Suprapubic skin (tissue), 4 donors: Measurements from ENCODE around the gene SLC9A7.
"Not testable (repeated sequence)": the region's sequence is repeated elsewhere in the genome, so short reads cannot be mapped to it uniquely, and the experiment has no call there.

Source experiments
- CTCF ChIP-seq, 2 donors: fragments of 200-600 bp in 1 of 2; fragments of 450-650 bp in 1 of 2; sonication (generic) in 1 of 2; IDR thresholded peaks; one replicate each; pipeline ENCODE4 v1.5.1; 2016 to 2019; ENCODE audit warnings: antibody characterized with exemption in 2 of 2, mild to moderate bottlenecking in 1 of 2, moderate library complexity in 1 of 2
- EP300 ChIP-seq: sonication (generic); formaldehyde crosslinking; IDR thresholded peaks from one replicate; pipeline ENCODE4 v1.6.1; 2017; ENCODE audit warnings: antibody characterized with exemption
- POLR2A ChIP-seq, 2 donors: fragments of 450-650 bp; IDR thresholded peaks; one replicate each; pipeline ENCODE4 v1.6.1; 2017; ENCODE audit warnings: antibody characterized with exemption in 2 of 2, mild to moderate bottlenecking in 2 of 2, moderate library complexity in 2 of 2
- POLR2AphosphoS5 ChIP-seq, 3 donors: sonication (generic); formaldehyde crosslinking; IDR thresholded peaks; one replicate each; pipeline ENCODE4 v1.6.1; 2017; ENCODE audit warnings: antibody characterized with exemption in 3 of 3

- not testable (repeated sequence) for TF ChIP-seq CTCF (IDR thresholded peaks at IDR 0.05); POLR2AphosphoS5 (IDR thresholded peaks at IDR 0.05); POLR2A (IDR thresholded peaks at IDR 0.05); EP300
These were observed 35.4 kb downstream of the SLC9A7 start for GRCh38 chrX:46723569-46723927.
